Measurements from ENCODE around the gene TSNAXIP1. TPM values are rescaled to one million over a fixed set of nuclear protein-coding genes. Genes with fewer than 3 reads are reported as not detected.
A peak's percentile ranks its signal among the peaks of the same experiment; 100 is the strongest.

The TSNAXIP1 gene
- 0.55 TPM for polyA plus RNA-seq (2013, experiment 1 of 2)
- polyA plus RNA-seq (2013, experiment 2 of 2): 0.44 TPM

GRCh38 chr16:67806428-67807147, at the start of gene TSNAXIP1, which contains the start of gene RANBP10:
TSS of gene TSNAXIP1 (plus strand) at chr16:67806889. CDS start at chr16:67807150, 261 bp downstream.
TSS of gene RANBP10 (minus strand) at chr16:67806560. CDS start at chr16:67806536, 24 bp downstream.
- H2AK5ac ChIP-seq (ENCODE audit: low read length, severe bottlenecking): no peak within 1 kb of the TSS
- H3K4me2 ChIP-seq (ENCODE audit: low read length, poor library complexity, severe bottlenecking): peak within 1 kb of the TSS; percentile 94
- H3K79me1 ChIP-seq (replicated peaks; ENCODE audit: low read length, poor library complexity, severe bottlenecking): peaks cover 8% of the 10 kb centered on the region
- no peak within 1 kb of the TSS for H3K27ac ChIP-seq (ENCODE audit: low read length, poor library complexity, severe bottlenecking)
- H4K8ac ChIP-seq (ENCODE audit: low read length): peak within 1 kb of the TSS; percentile 92
- no peak within 1 kb of the TSS for H2BK120ac ChIP-seq (ENCODE audit: low read depth, low read length)
- H3K4ac ChIP-seq (ENCODE audit: low read depth in 1 of 2, low read length in 2 of 2): peak within 1 kb of the TSS; percentile 35 to 84
- H3K36me3 ChIP-seq (ENCODE audit: control insufficient read depth in 1 of 2, insufficient read depth in 2 of 2, low read depth in 1 of 2, low read length in 2 of 2): peaks cover 12 to 22% of the 10 kb centered on the region in 2 experiments
- peaks cover 13% of the 10 kb centered on the region for H3K4me1 ChIP-seq (ENCODE audit: control insufficient read depth, insufficient read depth, low read depth, low read length)
- peak within 1 kb of the TSS in 1 of 2 experiments; percentile 20 for H3K23ac ChIP-seq (ENCODE audit: low read length in 2 of 2)
- H4K91ac ChIP-seq (ENCODE audit: low read length): no peak within 1 kb of the TSS
- DNase-seq: peak; percentile 100
- peak within 1 kb of the TSS in 1 of 2 experiments; percentile 3 for H3K14ac ChIP-seq (ENCODE audit: low read length in 2 of 2)
- no peak within 1 kb of the TSS for H2BK15ac ChIP-seq (ENCODE audit: low read depth, poor library complexity, severe bottlenecking)
- peak within 1 kb of the TSS; percentile 79 for H2BK5ac ChIP-seq (ENCODE audit: low read depth, low read length, poor library complexity, severe bottlenecking)
- H3K4me3 ChIP-seq (ENCODE audit: insufficient read depth in 1 of 2, low read depth in 1 of 2, low read length in 2 of 2): peak within 1 kb of the TSS; percentile 86 to 100
- H3K18ac ChIP-seq (ENCODE audit: low read depth in 1 of 2, low read length in 2 of 2): peak within 1 kb of the TSS in 1 of 2 experiments; percentile 16
- H3K9me3 ChIP-seq (ENCODE audit: control insufficient read depth, low read length): no peaks in the 10 kb centered on the region
- peak within 1 kb of the TSS in 1 of 2 experiments; percentile 22 for H2BK12ac ChIP-seq (ENCODE audit: low read length in 2 of 2)
- 0% methylated on average over 33 of the region's 54 CpGs for WGBS
- H2AFZ ChIP-seq (ENCODE audit: low read depth, low read length): peak within 1 kb of the TSS; percentile 84
- H3K27me3 ChIP-seq (ENCODE audit: control insufficient read depth in 1 of 2, insufficient read depth in 1 of 2, low read length in 2 of 2): no peaks in the 10 kb centered on the region
- peak within 1 kb of the TSS; percentile 95 for H3K9ac ChIP-seq (ENCODE audit: low read length)

GRCh38 chr16:67758006-67758405, 48.7 kb upstream of the TSNAXIP1 start:
- Histone ChIP-seq H3K14ac (ENCODE audit: low read length in 2 of 2) (no peak overlapping the region), H3K4me3 (ENCODE audit: insufficient read depth in 1 of 2, low read depth in 1 of 2, low read length in 2 of 2) (no peak overlapping the region), H2BK5ac (ENCODE audit: low read depth, low read length, poor library complexity, severe bottlenecking) (no peak overlapping the region), H2BK120ac (ENCODE audit: low read depth, low read length) (no peak overlapping the region), H3K27ac (ENCODE audit: low read length, poor library complexity, severe bottlenecking) (no peak overlapping the region), H3K18ac (ENCODE audit: low read depth in 1 of 2, low read length in 2 of 2) (no peak overlapping the region), H4K8ac (ENCODE audit: low read length) (no peak overlapping the region), H2BK12ac (ENCODE audit: low read length in 2 of 2) (no peak overlapping the region), H3K79me1 (replicated peaks; ENCODE audit: low read length, poor library complexity, severe bottlenecking) (peaks cover 53% of the 10 kb centered on the region), H3K9ac (ENCODE audit: low read length) (no peak overlapping the region), H3K4me2 (ENCODE audit: low read length, poor library complexity, severe bottlenecking) (no peak overlapping the region), H2AK5ac (ENCODE audit: low read length, severe bottlenecking) (no peak overlapping the region), H2AFZ (ENCODE audit: low read depth, low read length) (no peak overlapping the region), H3K36me3 (ENCODE audit: control insufficient read depth in 1 of 2, insufficient read depth in 2 of 2, low read depth in 1 of 2, low read length in 2 of 2) (peaks cover 15 to 49% of the 10 kb centered on the region in 2 experiments), H3K9me3 (ENCODE audit: control insufficient read depth, low read length) (no peaks in the 10 kb centered on the region), H4K91ac (ENCODE audit: low read length) (no peak overlapping the region), H2BK15ac (ENCODE audit: low read depth, poor library complexity, severe bottlenecking) (no peak overlapping the region), H3K27me3 (ENCODE audit: control insufficient read depth in 1 of 2, insufficient read depth in 1 of 2, low read length in 2 of 2) (no peaks in the 10 kb centered on the region), H3K23ac (ENCODE audit: low read length in 2 of 2) (no peak overlapping the region), H3K4ac (ENCODE audit: low read depth in 1 of 2, low read length in 2 of 2) (no peak overlapping the region), H3K4me1 (ENCODE audit: control insufficient read depth, insufficient read depth, low read depth, low read length) (no peaks in the 10 kb centered on the region)
- no peak for DNase-seq
- WGBS: 97% methylated on average over 3 of the region's 3 CpGs

- WGBS: 97% methylated on average over 7 of the region's 7 CpGs
- Histone ChIP-seq H3K4me1 (ENCODE audit: control insufficient read depth, insufficient read depth, low read depth, low read length) (no peaks in the 10 kb centered on the region), H3K23ac (ENCODE audit: low read length in 2 of 2) (no peak overlapping the region), H4K91ac (ENCODE audit: low read length) (no peak overlapping the region), H2BK12ac (ENCODE audit: low read length in 2 of 2) (peak overlapping the region in 1 of 2 experiments; percentile 66), H3K9me3 (ENCODE audit: control insufficient read depth, low read length) (no peaks in the 10 kb centered on the region), H3K18ac (ENCODE audit: low read depth in 1 of 2, low read length in 2 of 2) (no peak overlapping the region), H3K4ac (ENCODE audit: low read depth in 1 of 2, low read length in 2 of 2) (no peak overlapping the region), H3K27me3 (ENCODE audit: control insufficient read depth in 1 of 2, insufficient read depth in 1 of 2, low read length in 2 of 2) (no peaks in the 10 kb centered on the region), H3K9ac (ENCODE audit: low read length) (no peak overlapping the region), H3K27ac (ENCODE audit: low read length, poor library complexity, severe bottlenecking) (no peak overlapping the region), H3K79me1 (replicated peaks; ENCODE audit: low read length, poor library complexity, severe bottlenecking) (peaks cover 58% of the 10 kb centered on the region), H2BK15ac (ENCODE audit: low read depth, poor library complexity, severe bottlenecking) (no peak overlapping the region), H4K8ac (ENCODE audit: low read length) (no peak overlapping the region), H2BK120ac (ENCODE audit: low read depth, low read length) (no peak overlapping the region), H3K4me2 (ENCODE audit: low read length, poor library complexity, severe bottlenecking) (no peak overlapping the region), H3K36me3 (ENCODE audit: control insufficient read depth in 1 of 2, insufficient read depth in 2 of 2, low read depth in 1 of 2, low read length in 2 of 2) (peaks cover 19 to 54% of the 10 kb centered on the region in 2 experiments), H3K4me3 (ENCODE audit: insufficient read depth in 1 of 2, low read depth in 1 of 2, low read length in 2 of 2) (no peak overlapping the region), H3K14ac (ENCODE audit: low read length in 2 of 2) (no peak overlapping the region), H2AK5ac (ENCODE audit: low read length, severe bottlenecking) (no peak overlapping the region), H2BK5ac (ENCODE audit: low read depth, low read length, poor library complexity, severe bottlenecking) (no peak overlapping the region), H2AFZ (ENCODE audit: low read depth, low read length) (no peak overlapping the region)
- DNase-seq: no peak
Observed at GRCh38 chr16:67758966-67759365, 47.7 kb upstream of the TSNAXIP1 start.

GRCh38 chr16:67760206-67760955, 46.3 kb upstream of the TSNAXIP1 start:
- no peak overlapping the region for H2AFZ ChIP-seq (ENCODE audit: low read depth, low read length)
- no peak overlapping the region for H3K27ac ChIP-seq (ENCODE audit: low read length, poor library complexity, severe bottlenecking)
- H2AK5ac ChIP-seq (ENCODE audit: low read length, severe bottlenecking): no peak overlapping the region
- H4K91ac ChIP-seq (ENCODE audit: low read length): no peak overlapping the region
- H2BK12ac ChIP-seq (ENCODE audit: low read length in 2 of 2): no peak overlapping the region
- H3K9me3 ChIP-seq (ENCODE audit: control insufficient read depth, low read length): no peaks in the 10 kb centered on the region
- no peak overlapping the region for H3K9ac ChIP-seq (ENCODE audit: low read length)
- H2BK15ac ChIP-seq (ENCODE audit: low read depth, poor library complexity, severe bottlenecking): no peak overlapping the region
- no peak overlapping the region for H2BK5ac ChIP-seq (ENCODE audit: low read depth, low read length, poor library complexity, severe bottlenecking)
- H3K4me1 ChIP-seq (ENCODE audit: control insufficient read depth, insufficient read depth, low read depth, low read length): no peaks in the 10 kb centered on the region
- H3K27me3 ChIP-seq (ENCODE audit: control insufficient read depth in 1 of 2, insufficient read depth in 1 of 2, low read length in 2 of 2): no peaks in the 10 kb centered on the region
- peaks cover 51% of the 10 kb centered on the region for H3K79me1 ChIP-seq (replicated peaks; ENCODE audit: low read length, poor library complexity, severe bottlenecking)
- H2BK120ac ChIP-seq (ENCODE audit: low read depth, low read length): no peak overlapping the region
- H3K18ac ChIP-seq (ENCODE audit: low read depth in 1 of 2, low read length in 2 of 2): no peak overlapping the region
- H3K36me3 ChIP-seq (ENCODE audit: control insufficient read depth in 1 of 2, insufficient read depth in 2 of 2, low read depth in 1 of 2, low read length in 2 of 2): peaks cover 20 to 46% of the 10 kb centered on the region in 2 experiments
- no peak overlapping the region for H3K4ac ChIP-seq (ENCODE audit: low read depth in 1 of 2, low read length in 2 of 2)
- no peak for DNase-seq
- H3K23ac ChIP-seq (ENCODE audit: low read length in 2 of 2): no peak overlapping the region
- H3K4me3 ChIP-seq (ENCODE audit: insufficient read depth in 1 of 2, low read depth in 1 of 2, low read length in 2 of 2): no peak overlapping the region
- H4K8ac ChIP-seq (ENCODE audit: low read length): no peak overlapping the region
- H3K4me2 ChIP-seq (ENCODE audit: low read length, poor library complexity, severe bottlenecking): no peak overlapping the region
- no peak overlapping the region for H3K14ac ChIP-seq (ENCODE audit: low read length in 2 of 2)
- WGBS: 89% methylated on average over 8 of the region's 8 CpGs
